ENCODE measurements around the gene CHAD.

Gene CHAD

DNA sequence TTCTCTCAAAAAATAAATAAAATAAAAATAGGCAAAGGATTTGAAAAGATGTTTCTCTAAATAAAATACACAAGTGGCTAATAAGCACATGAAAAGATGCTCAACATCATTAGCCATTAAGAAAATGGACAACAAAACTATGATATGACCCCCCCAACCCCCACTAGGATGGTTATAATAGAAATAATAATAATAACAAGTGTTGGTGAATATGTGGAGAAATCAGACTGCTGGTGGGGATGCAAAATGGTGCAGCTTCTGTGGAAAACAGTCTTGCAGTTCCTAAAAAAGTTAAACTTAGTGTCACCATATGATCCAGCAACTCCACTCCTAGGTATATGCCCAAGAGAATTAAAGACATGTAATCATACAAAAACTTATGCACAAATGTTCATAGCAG lies 30.6 kb upstream of the CHAD start:
- TF ChIP-seq CTCF (IDR thresholded peaks at IDR 0.05) = no peak

DNA sequence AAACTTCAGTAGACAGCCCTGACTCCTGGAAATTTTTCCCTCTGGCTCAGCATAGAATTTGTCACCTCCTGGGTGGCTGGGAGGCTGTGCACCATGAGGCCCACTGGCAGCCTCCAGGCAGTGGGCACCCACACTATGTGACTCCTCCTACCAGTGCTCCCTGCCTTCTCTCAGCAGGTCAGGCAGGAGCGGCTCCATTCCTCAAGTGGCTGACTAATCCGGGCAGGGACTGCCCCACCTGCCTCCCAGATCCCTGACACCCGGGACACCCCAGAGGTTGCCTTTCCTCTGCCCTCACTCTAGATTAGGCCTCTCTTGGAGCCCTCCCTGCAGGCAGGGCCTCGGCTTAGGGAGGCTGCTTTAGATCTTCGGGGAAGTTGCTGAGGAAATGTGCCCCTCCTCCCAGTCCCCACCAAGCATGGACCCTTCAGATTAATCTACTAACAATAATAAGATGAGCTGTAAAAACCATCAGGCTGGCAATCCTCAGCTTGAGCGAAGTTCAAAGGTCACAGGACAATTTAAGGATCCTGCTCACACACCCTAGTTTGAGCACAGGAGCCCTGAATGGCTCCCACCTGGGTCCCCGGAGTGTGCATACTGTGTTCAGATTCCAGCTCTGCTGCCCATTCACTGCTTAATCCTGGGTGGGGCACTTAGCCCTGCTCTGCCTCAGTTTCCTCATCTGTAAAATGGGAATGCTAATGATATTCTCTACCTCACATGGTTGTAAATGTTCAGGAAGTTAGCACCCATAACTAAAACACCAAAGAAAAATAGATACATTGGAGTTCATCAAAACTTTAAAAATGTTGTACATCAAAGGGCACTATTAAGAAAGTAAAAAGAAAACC lies 29.6 kb upstream of the CHAD start:
- no peak for TF ChIP-seq CTCF (IDR thresholded peaks at IDR 0.05)

DNA sequence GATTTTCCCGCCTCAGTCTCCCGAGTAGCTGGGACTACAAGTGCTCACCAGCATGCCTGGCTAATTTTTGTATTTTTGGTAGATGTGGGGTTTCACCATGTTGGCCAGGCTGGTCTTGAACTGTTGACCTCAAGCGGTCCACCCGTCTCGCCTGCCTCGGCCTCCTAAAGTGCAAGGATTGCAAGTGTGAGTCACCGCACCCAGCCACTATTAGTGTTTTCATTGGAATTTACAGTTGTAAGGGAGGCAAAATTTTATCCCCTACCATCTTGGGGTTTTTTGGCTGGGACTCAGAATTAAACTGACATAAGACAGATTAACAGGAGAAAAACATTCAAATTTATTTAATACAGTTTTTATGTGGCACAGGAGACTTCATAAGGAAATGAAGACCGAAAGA lies 27.2 kb upstream of the CHAD start:
- no peak for TF ChIP-seq CTCF (IDR thresholded peaks at IDR 0.05)

DNA sequence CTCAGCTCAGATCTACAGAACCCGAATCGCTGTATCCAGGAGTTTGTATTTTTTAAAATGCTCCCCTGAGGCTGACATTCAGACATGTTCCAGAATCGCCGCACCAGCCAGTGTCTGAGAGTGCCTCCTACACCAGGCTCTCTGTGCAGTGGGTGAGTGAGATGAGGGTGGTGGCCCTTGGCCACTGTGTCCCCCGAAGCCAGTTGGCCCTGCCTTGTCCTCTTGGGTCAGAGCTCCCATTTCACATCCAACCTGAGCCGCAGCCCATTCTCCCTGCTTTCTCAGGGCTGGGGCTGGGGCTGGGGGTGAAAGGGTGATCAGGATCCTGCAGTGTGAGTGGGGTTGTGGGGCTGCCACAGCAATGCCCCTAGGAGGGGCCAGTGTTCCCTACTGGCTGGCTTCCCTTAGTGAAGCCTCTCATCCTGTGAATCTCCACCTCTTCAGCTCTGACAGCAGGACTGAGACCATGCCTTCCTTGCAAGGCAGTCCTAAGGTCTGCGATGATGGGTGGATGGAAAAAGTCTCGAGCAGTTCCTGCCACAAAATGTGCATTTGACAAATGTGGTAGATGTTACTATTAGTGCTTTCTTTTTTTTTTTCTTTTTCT lies 26.6 kb upstream of the CHAD start:
- no peak for TF ChIP-seq CTCF (IDR thresholded peaks at IDR 0.05)

DNA sequence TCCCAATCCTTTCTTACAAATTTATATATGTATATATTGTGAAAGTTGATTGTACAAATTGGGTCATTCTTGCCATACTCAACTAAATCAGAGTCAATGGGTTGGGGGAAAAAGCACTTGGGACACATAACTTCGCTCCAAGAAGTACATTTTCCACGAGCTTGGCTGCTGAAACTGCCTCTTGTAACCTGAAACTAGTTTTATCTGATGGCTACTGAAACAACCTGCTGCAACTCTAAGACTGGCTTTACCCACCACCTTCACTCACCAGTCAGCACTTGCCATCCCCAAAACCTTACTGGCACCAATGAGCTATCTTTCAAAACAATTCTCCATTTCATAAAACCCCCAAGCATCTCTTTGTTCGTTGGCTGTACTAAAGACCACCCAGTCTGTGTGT lies 25.1 kb upstream of the CHAD start:
- TF ChIP-seq CTCF (IDR thresholded peaks at IDR 0.05) = no peak

GRCh38 chr17:50492214-50492613 lies 23.5 kb upstream of the CHAD start:
- no peak for TF ChIP-seq CTCF (IDR thresholded peaks at IDR 0.05)

DNA sequence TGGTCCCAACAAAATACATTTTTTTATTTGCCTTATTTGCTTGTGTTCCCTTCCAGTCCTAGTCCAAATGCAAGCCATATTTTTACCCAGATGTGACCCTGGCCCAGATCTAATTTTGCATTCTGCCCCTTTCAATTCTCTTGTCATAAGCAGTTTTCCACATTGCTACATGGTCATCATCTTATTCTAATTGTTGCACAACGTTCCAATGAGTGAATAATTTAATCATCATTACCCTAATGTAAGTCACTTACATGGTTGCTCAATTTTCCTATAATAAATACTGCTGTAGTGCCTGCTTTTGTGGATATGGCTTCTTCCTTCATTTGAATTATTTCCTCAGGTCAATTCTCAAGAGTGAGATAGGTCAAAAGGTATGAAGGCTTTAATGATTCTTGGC lies 22.8 kb upstream of the CHAD start:
- TF ChIP-seq CTCF (IDR thresholded peaks at IDR 0.05) = no peak

Measured in LNCAP (cell line).